Hematopoietic multipotent progenitor cell treated with erythropoietin and hydrocortisone succinate and interleukin-3 and kit ligand, for 15 days (in vitro differentiated cells): ENCODE data around the gene FLT1.

Experiments
- DNase-seq: peaks from one replicate; pipeline ENCODE4 v3.0.0-alpha.2; 2015; ENCODE audit warnings: low spot score

FLT1 gene

GRCh38 chr13:28424541-28424940 lies 70.4 kb downstream of the FLT1 start:
- no peak for DNase-seq

GRCh38 chr13:28423010-28423409 lies 71.9 kb downstream of the FLT1 start:
- no peak for DNase-seq

GRCh38 chr13:28421676-28422410 lies 73.1 kb downstream of the FLT1 start:
- DNase-seq: no peak

DNA sequence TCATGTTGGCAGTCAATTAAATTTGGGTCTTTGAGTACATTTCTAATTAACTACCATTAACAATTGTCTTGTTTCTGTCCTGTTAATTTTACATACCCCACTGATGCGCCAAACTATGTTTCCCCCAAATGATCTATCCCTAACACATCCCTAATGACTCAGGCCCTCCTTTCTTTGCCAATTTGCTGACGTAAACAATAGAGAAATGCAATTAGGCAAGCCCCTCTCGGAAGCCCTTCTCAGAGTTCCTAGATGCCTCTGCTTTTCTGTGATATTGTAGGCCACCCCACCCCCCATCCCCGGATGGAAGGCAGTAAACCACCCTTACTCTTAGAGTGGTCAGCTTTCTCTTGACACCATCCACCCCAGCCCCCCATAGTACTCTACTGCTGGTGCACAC lies 74.2 kb downstream of the FLT1 start:
- DNase-seq: no peak

- no peak for DNase-seq
These were observed 78.9 kb downstream of the FLT1 start for GRCh38 chr13:28415994-28416421.

- DNase-seq: no peak
These were observed 80.9 kb downstream of the FLT1 start for GRCh38 chr13:28413999-28414398.

DNA sequence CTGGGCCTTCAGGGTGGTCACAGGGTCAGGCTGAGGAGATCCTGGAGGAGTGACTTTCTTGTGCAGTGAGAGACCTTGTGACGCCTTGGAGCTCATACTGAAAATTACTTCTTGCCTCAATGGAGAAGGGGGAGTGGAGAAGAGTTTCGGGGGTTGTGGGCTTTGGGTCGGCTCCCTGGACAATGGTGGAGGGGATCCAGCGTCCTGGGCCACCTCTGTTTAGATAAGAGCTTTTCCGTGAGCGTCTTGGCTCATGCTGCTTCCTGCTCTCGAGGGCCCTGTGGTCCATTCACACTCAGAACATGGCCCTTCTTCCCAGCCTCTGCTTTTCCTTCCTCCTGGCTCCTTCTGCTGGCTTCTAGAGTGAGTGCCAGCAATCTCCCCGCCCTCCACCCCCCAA lies 81.9 kb downstream of the FLT1 start:
- no peak for DNase-seq

DNA sequence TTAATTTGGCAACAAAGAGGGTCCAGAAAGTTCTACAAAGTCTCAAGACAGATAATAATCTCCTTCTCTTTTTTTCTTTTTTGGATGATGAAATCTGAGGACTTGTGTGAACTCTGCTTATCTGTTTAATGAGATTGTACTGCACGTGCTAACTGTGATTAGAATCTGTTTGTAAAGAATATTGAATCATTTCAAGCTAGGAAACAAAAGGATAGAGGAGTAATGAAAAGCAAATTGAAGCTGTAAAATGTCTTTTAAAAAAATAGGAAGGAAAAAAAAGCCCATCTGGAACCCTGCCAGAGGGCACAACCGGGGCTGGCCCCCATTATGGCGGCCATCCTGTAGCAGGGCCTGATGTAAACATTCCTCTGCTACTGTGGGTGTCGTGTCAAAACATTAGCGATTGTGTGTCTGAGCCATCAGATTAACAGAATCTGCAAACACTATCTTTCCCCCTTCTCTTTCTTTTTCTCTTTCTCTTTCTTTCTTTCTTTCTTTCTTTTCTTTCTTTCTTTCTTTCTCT lies 83.0 kb downstream of the FLT1 start:
- DNase-seq: no peak

- no peak for DNase-seq
These were observed 84.8 kb downstream of the FLT1 start for GRCh38 chr13:28410096-28410495.

GRCh38 chr13:28409648-28410047 lies 85.3 kb downstream of the FLT1 start:
- DNase-seq: no peak

DNA sequence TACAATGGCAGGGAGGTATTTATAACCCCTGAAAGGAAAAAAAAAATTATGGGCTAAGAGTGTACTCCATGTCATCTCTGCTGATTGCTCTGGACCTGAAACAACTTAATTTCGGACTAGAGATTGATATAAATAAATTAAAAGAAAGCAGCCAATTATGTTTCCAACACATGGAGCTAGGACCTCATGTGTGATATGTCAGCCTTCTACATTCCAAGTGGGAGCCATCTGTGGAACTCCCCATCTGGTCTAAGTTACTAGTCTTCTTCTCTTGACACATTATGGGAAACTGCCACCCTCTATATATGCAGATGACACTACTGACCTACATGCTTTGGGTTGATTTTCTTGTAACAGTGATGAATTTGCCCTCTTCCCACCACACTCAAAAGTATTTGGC lies 86.1 kb downstream of the FLT1 start:
- no peak for DNase-seq

DNA sequence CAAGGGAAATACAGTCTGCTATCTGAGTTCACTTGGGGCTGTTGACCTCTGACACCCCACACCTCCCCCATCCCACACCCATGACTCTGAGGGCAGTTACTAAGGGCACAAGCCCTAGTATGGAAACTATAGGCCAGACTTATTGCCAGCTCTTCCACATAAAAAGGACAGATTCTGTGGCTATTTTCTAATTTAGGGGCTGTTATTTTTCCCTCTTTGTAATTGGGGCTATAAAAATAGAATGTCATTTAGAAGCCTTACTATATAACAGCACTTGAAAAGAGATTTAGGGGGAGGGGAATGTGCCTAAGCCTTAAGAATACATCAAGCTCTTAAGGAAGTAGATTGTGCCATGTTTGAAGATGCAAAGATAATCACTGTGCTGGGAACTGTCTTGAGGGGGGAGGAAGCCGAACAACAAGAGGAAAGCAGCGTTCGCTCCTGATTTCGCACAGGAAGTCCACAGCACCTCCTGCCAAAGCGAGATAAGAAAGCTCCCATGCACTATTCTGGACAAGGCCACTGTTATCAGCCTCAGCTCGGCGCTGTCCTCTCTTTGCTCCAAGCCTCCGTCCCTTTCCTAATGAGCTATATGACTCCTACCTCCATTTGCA lies 86.6 kb downstream of the FLT1 start:
- DNase-seq: peak; percentile 17

DNA sequence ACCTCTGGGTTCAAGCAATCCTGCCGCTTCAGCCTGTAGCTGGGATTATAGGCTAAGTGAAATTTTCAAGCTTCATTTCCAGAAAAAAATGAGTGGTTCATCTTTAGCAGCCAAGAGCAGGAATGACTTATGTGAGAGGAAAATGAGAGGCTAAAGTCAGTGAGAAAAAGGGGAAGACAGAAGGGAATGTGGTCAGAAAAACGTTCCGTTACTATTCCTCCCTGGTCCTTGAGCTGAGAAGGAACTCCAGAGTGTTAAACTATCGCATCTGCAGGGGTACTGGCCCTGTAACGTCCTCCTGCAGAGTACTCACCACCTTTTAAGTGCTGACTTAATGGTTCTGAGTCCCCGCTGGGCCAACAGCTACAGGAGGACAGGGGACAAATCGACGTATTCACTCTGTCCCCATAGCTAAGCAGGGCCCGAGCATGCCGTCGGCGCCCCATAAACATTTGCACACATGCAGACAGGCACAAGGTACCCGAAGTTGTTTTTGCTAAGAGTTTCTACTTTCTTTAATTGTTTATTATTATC lies 88.1 kb downstream of the FLT1 start:
- DNase-seq: no peak

DNA sequence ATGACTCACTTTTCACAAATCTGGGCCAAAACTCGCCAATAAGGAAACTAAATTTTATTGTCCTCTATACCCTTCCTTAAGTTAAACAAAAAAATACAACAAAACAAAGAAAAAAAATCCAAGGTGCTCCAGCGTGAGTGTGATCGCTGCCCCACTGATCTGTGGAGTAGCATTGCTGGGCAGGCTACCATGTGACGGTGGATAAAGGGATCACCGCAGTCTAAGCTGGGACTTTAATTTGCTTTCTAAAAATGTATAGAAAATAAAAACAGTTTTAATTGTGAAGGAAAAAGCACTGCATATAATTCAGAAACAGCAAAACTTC lies 92.9 kb downstream of the FLT1 start:
- no peak for DNase-seq

- no peak for DNase-seq
These were observed 93.4 kb downstream of the FLT1 start for GRCh38 chr13:28401303-28402056.

GRCh38 chr13:28396053-28396452 lies 98.9 kb downstream of the FLT1 start:
- no peak for DNase-seq

DNA sequence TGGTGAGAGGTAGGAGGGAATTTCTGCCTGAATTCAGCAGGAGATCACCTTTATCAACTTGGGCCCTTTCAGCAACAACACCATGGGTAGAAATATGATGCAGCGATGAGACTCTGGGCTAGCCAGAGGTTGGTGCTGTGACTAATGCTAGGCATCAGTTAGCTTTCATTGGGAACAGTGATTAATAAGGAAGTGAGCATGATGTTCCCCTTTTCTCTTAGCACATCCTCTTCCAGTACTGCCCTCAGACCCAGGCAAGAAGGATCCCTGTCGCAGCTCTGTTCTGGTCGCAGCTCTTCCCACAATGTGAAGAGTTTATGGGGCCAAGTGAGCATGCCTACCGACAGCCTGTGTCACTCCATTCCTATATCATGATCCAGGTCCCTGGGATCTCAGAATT lies 100.5 kb downstream of the FLT1 start:
- no peak for DNase-seq

- DNase-seq: no peak
These were observed 101.9 kb downstream of the FLT1 start for GRCh38 chr13:28392896-28393505.

DNA sequence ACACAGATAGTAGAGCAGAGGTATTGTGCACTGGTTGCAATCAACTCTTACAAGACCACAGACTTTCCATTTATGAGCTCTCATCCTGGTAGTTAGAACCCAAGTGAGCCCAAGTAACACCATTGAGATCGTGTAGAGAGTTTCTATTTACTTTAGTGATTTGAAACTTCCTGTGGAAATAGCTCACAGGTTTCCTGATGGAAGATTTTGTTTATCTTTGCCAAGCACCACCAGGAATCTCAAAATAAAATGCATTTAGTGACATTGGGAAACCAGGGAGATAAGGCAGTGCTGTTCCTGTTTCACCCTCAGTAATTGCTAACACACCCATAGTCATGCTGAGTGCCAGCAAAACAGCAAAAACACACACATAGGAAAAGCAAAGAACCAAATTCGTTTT lies 102.5 kb downstream of the FLT1 start:
- DNase-seq: no peak

GRCh38 chr13:28387740-28388501 lies 107.0 kb downstream of the FLT1 start:
- no peak for DNase-seq

- no peak for DNase-seq
These were observed 109.6 kb downstream of the FLT1 start for GRCh38 chr13:28385362-28385761.

DNA sequence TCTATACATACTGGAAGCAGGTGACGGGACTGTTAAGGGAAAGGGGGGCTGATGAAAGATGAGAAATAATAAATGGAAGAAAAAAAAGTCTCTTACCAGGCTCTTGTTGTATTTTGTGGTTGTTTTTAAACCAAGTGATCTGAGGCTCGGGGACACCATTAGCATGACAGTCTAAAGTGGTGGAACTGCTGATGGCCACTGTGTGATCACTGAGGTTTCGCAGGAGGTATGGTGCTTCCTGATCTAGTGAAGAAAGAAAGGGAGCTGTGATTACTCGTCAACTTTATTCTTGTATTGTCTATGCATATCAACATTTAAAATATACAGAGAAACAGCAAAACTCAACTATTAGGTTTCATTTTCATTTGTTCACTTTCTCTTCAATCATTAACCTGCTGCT lies 110.1 kb downstream of the FLT1 start:
- no peak for DNase-seq
